ENCODE data around the gene JAZF1.

DNA sequence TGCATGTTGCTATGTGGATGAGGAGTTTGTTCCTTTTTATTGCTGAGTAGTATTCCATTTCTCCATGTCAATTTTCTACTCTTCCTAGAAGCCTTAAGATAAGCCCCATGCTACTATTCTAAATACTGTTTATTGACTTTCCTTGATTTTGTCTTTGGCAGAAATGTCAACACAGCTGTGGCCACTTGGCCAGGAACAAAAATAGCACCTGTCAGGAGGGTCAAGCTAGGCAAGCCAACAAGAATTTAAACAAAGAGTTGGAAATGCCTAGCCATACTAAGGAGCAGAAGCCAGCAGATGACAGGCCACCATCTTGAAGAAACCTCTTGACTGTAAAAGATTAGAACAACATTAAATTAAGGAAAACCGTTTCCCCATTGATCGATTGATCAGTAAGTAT lies 34.7 kb downstream of the JAZF1 start:
- TF ChIP-seq, protein P1, sequence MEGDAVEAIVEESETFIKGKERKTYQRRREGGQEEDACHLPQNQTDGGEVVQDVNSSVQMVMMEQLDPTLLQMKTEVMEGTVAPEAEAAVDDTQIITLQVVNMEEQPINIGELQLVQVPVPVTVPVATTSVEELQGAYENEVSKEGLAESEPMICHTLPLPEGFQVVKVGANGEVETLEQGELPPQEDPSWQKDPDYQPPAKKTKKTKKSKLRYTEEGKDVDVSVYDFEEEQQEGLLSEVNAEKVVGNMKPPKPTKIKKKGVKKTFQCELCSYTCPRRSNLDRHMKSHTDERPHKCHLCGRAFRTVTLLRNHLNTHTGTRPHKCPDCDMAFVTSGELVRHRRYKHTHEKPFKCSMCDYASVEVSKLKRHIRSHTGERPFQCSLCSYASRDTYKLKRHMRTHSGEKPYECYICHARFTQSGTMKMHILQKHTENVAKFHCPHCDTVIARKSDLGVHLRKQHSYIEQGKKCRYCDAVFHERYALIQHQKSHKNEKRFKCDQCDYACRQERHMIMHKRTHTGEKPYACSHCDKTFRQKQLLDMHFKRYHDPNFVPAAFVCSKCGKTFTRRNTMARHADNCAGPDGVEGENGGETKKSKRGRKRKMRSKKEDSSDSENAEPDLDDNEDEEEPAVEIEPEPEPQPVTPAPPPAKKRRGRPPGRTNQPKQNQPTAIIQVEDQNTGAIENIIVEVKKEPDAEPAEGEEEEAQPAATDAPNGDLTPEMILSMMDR (IDR thresholded peaks at IDR 0.05) = no peak
- TF ChIP-seq EP300 (IDR thresholded peaks at IDR 0.05) (no peak), POLR2AphosphoS5 (IDR thresholded peaks at IDR 0.05) (peak in 1 of 3 donors; percentile 26), POLR2A (IDR thresholded peaks at IDR 0.05) (no peak)
